ENCODE results near the gene LIN37.
A peak's percentile ranks its signal among the peaks of the same experiment; 100 is the strongest.

LIN37 gene

GRCh38 chr19:35734889-35735288 is 13.5 kb upstream of the LIN37 start:
- no peak for DNase-seq (ENCODE audit: low read depth)

GRCh38 chr19:35736913-35737886 is 11.2 kb upstream of the LIN37 start:
- no peak for DNase-seq (ENCODE audit: low read depth)

GRCh38 chr19:35738021-35738886 is 10.1 kb upstream of the LIN37 start:
- DNase-seq (ENCODE audit: low read depth) = no peak

- DNase-seq (ENCODE audit: low read depth) = no peak
Measured at GRCh38 chr19:35738887-35739229, 9.5 kb upstream of the LIN37 start.

GRCh38 chr19:35739275-35740107 is 8.9 kb upstream of the LIN37 start:
- DNase-seq (ENCODE audit: low read depth) = no peak

- no peak for DNase-seq (ENCODE audit: low read depth)
Measured at GRCh38 chr19:35740108-35740422, 8.3 kb upstream of the LIN37 start.

GRCh38 chr19:35740423-35741202 is 7.8 kb upstream of the LIN37 start:
- peak; percentile 78 for DNase-seq (ENCODE audit: low read depth)

GRCh38 chr19:35741203-35741515 is 7.2 kb upstream of the LIN37 start:
- DNase-seq (ENCODE audit: low read depth) = no peak

GRCh38 chr19:35742121-35742724 is 6.2 kb upstream of the LIN37 start, which contains the start of gene IGFLR1:
TSS of gene IGFLR1 (minus strand) at chr19:35742452. CDS start at chr19:35741180, 1,272 bp downstream.
- no peak for DNase-seq (ENCODE audit: low read depth)

- DNase-seq (ENCODE audit: low read depth) = no peak
Measured at GRCh38 chr19:35743640-35744429, 4.5 kb upstream of the LIN37 start.

GRCh38 chr19:35744430-35745327 is 3.7 kb upstream of the LIN37 start:
- peak; percentile 82 for DNase-seq (ENCODE audit: low read depth)

- DNase-seq (ENCODE audit: low read depth) = peak; percentile 95
Measured at GRCh38 chr19:35745328-35746086, 2.9 kb upstream of the LIN37 start, which contains the start of the genes PSENEN and U2AF1L4. TSS of gene PSENEN (plus strand) at chr19:35745651. CDS start at chr19:35745931, 280 bp downstream. TSS of gene U2AF1L4 (minus strand) at chr19:35745418. CDS start at chr19:35745391, 27 bp downstream.

GRCh38 chr19:35746087-35746462 is 2.3 kb upstream of the LIN37 start:
- no peak for DNase-seq (ENCODE audit: low read depth)

- DNase-seq (ENCODE audit: low read depth) = no peak
Measured at GRCh38 chr19:35746531-35746930, 1.8 kb upstream of the LIN37 start.

GRCh38 chr19:35750167-35750566 is 1.8 kb downstream of the LIN37 start:
- DNase-seq (ENCODE audit: low read depth) = no peak

GRCh38 chr19:35751839-35752745 is 3.7 kb downstream of the LIN37 start:
- no peak for DNase-seq (ENCODE audit: low read depth)

- DNase-seq (ENCODE audit: low read depth) = no peak
Measured at GRCh38 chr19:35752746-35753350, 4.5 kb downstream of the LIN37 start.
